Calu3 (cell line): ENCODE measurements around the gene HDAC4. TPM values are rescaled to one million over a fixed set of nuclear protein-coding genes. Genes with fewer than 3 reads are reported as not detected.

Experiments
- BruUV-seq: library from RNA; stranded (reverse); fragments of 400-500 nt; replicated peaks from 2 replicates; lab custom pipeline; 2021; lab: Mats Ljungman, UMichigan
- CTCF ChIA-PET: fragments of 300-600 bp; sonication (Branson Sonifier 250); formaldehyde crosslinking; loops from one replicate; lab custom pipeline; 2022; ENCODE audit warnings: antibody characterized with exemption; lab: Charles Lee
- DNase-seq: peaks from one replicate; pipeline ENCODE4 v3.0.0; 2022
- H3K27ac Mint-ChIP-seq: one replicate; pipeline ENCODE4 v1.8.0; 2022; ENCODE audit warnings: mixed read lengths; ENCODE audit not compliant: unreplicated experiment
- H3K27me3 Mint-ChIP-seq: one replicate; pipeline ENCODE4 v1.8.0; 2022; ENCODE audit warnings: mixed read lengths; ENCODE audit not compliant: unreplicated experiment
- H3K36me3 Mint-ChIP-seq: one replicate; pipeline ENCODE4 v1.8.0; 2022; ENCODE audit warnings: mild to moderate bottlenecking, moderate library complexity, mixed read lengths; ENCODE audit not compliant: insufficient read depth, unreplicated experiment
- H3K4me1 Mint-ChIP-seq: one replicate; pipeline ENCODE4 v1.8.0; 2022; ENCODE audit warnings: mild to moderate bottlenecking, low read depth, mixed read lengths; ENCODE audit not compliant: unreplicated experiment
- H3K4me3 Mint-ChIP-seq: one replicate; pipeline ENCODE4 v1.8.0; 2022; ENCODE audit warnings: mild to moderate bottlenecking, low read depth, moderate library complexity, mixed read lengths; ENCODE audit not compliant: unreplicated experiment
- H3K9me3 Mint-ChIP-seq: one replicate; pipeline ENCODE4 v1.8.0; 2022; ENCODE audit warnings: low read depth, mixed read lengths; ENCODE audit not compliant: unreplicated experiment
- intact Hi-C: fragments of 100-400 bp; cut with micrococcal nuclease; formaldehyde crosslinking; loops from one replicate; pipeline ENCODE4 v1.10.0; 2022; ENCODE audit not compliant: unreplicated experiment
- total RNA-seq: library from RNA; stranded (reverse); gene quantifications from 2 replicates; pipeline ENCODE4 v1.2.3, GENCODE V29; 2022
- TF ChIP-seq, protein P1 (sequence below): fragments of 200-600 bp; IDR thresholded peaks from one replicate; pipeline ENCODE4 v1.8.0; 2022; ENCODE audit warnings: antibody characterized with exemption; ENCODE audit not compliant: unreplicated experiment

Gene HDAC4
- total RNA-seq, 1 experiment from 2014 or later = 39.6 TPM

DNA sequence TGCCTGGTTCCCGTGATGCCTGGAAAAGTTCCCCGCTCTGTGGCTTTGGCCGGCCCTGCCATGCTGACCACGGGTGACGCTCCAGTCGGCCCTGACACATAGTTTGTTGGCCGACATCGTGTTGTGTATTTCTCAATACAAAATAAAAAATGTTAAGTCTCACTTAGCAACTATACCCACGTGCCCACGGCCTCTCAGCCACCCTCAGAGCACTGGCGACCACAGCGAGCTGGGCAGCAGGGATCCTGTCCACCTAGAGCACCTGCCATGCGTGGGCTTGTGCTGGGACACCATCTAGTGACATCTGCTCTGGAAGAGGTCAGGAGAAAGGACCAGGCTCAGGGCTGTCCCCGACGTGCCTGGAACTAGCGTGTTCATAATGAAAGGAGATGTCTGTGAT lies 261.7 kb downstream of the HDAC4 start:
- no peak overlapping the region for H3K4me3 Mint-ChIP-seq
- no peak for DNase-seq
- H3K27me3 Mint-ChIP-seq = no peaks in the 10 kb centered on the region
- H3K36me3 Mint-ChIP-seq = peaks cover 10% of the 10 kb centered on the region
- H3K4me1 Mint-ChIP-seq = no peaks in the 10 kb centered on the region
- no peak overlapping the region for H3K27ac Mint-ChIP-seq
- BruUV-seq = no TSS peak
- peaks cover 2% of the 10 kb centered on the region for H3K9me3 Mint-ChIP-seq
- intact Hi-C loops = no loop called here
- CTCF ChIA-PET = no interaction called here
- TF ChIP-seq, protein P1, sequence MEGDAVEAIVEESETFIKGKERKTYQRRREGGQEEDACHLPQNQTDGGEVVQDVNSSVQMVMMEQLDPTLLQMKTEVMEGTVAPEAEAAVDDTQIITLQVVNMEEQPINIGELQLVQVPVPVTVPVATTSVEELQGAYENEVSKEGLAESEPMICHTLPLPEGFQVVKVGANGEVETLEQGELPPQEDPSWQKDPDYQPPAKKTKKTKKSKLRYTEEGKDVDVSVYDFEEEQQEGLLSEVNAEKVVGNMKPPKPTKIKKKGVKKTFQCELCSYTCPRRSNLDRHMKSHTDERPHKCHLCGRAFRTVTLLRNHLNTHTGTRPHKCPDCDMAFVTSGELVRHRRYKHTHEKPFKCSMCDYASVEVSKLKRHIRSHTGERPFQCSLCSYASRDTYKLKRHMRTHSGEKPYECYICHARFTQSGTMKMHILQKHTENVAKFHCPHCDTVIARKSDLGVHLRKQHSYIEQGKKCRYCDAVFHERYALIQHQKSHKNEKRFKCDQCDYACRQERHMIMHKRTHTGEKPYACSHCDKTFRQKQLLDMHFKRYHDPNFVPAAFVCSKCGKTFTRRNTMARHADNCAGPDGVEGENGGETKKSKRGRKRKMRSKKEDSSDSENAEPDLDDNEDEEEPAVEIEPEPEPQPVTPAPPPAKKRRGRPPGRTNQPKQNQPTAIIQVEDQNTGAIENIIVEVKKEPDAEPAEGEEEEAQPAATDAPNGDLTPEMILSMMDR = no peak

DNA sequence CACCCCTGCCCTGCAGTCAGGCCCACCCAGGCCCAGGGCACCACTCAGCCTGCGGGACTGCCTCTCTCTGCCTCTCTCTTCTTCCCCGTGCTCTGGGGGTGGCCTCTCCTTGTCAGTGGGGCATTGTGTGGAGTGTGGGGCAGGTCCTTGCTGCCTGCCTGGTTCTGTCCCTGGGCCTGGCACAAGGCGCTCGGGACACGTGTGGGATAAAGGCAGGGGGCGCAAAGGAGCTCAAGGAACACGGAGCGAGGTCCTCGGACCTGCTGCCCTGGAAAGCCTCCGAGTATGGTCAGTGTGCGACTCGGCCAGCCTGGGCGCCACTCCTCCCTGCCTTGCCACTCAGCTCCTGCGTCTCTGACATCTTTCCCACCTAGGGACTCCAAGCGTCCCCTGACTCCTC lies 262.2 kb downstream of the HDAC4 start:
- DNase-seq = no peak
- CTCF ChIA-PET = no interaction called here
- no TSS peak for BruUV-seq
- TF ChIP-seq, protein P1 = no peak
- H3K27ac Mint-ChIP-seq = no peak overlapping the region
- no peak overlapping the region for H3K4me3 Mint-ChIP-seq
- no peaks in the 10 kb centered on the region for H3K4me1 Mint-ChIP-seq
- no peaks in the 10 kb centered on the region for H3K27me3 Mint-ChIP-seq
- intact Hi-C loops = no loop called here
- H3K36me3 Mint-ChIP-seq = peaks cover 10% of the 10 kb centered on the region
- H3K9me3 Mint-ChIP-seq = peaks cover 2% of the 10 kb centered on the region

DNA sequence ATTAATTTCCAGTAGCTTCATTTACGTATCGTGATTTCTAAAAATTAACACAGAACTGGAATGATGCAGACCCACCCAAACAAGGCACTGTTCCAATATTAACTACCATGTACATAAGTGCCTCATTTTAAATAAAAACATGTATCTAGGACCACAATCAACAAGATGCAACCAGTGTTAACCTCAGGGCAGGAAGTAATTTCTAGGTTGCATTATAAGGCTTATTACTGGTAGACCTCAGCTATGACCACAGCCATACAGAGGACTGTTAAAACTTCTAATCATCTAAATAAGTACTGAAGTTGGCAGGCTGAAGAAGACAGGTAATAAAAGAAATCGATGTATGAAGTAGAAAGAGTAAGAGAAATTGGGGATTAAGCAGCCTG lies 262.9 kb downstream of the HDAC4 start:
- peaks cover 10% of the 10 kb centered on the region for H3K36me3 Mint-ChIP-seq
- CTCF ChIA-PET = no interaction called here
- no peak overlapping the region for H3K4me3 Mint-ChIP-seq
- TF ChIP-seq, protein P1 = no peak
- no peak for DNase-seq
- BruUV-seq = no TSS peak
- no peak overlapping the region for H3K27ac Mint-ChIP-seq
- peaks cover 2% of the 10 kb centered on the region for H3K9me3 Mint-ChIP-seq
- no peaks in the 10 kb centered on the region for H3K27me3 Mint-ChIP-seq
- intact Hi-C loops = no loop called here
- H3K4me1 Mint-ChIP-seq = no peaks in the 10 kb centered on the region

DNA sequence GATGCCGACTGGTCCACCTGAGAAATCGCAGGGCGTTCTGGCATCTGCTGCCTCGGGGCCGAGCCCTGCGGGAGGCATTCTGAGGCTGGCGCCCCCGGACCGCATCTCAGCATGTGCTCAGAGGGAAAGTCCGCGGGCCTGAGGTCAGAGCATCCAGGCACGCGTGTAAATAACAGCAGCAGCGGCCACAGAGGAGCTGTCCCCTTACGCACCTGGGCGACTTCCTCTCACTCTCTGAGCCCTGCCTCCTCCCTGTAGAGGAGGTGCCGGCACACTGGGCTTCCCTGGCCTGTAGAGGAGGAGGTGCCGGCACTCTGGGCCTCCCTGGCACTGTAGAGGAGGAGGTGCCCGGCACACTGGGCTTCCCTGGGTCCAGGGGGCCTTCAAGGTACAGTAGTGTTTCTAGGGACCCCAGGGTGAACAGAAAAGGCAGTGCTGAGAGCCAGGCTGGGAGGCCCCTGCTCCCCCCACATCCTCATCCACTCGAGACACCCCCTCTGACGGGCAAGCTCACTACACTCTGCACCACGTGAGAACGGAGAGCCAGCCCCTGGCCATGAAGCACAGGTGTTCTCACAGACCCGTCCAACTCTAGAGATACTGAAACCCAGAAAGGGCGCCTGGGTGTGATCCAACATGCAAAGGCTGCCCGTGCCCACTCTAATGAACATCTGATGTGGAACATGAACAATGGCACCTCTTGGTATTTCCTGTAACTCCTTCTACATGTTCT lies 263.5 kb downstream of the HDAC4 start:
- CTCF ChIA-PET = no interaction called here
- DNase-seq = no peak
- H3K36me3 Mint-ChIP-seq = peaks cover 6% of the 10 kb centered on the region
- TF ChIP-seq, protein P1 = no peak
- H3K27ac Mint-ChIP-seq = no peak overlapping the region
- no peaks in the 10 kb centered on the region for H3K27me3 Mint-ChIP-seq
- no peaks in the 10 kb centered on the region for H3K4me1 Mint-ChIP-seq
- no peak overlapping the region for H3K4me3 Mint-ChIP-seq
- BruUV-seq = no TSS peak
- peaks cover 2% of the 10 kb centered on the region for H3K9me3 Mint-ChIP-seq
- intact Hi-C loops = no loop called here
